Thyroid gland (tissue), 4 donors: ENCODE measurements around the gene LPP. TPM values are rescaled to one million over a fixed set of nuclear protein-coding genes. Genes with fewer than 3 reads are reported as not detected.
"Not testable (repeated sequence)": the region's sequence is repeated elsewhere in the genome, so short reads cannot be mapped to it uniquely, and the experiment has no call there.

Source experiments
- DNase-seq, 2 donors: peaks; one replicate each; pipeline ENCODE4 v3.0.0-alpha.2; 2019
- H3K27ac ChIP-seq, 3 donors: fragments of 200-600 bp; sonication (generic); 1 replicate in 2 of 3; 2 replicates in 1 of 3; pipeline ENCODE4 v1.5.1; 2016 to 2019; ENCODE audit warnings: mild to moderate bottlenecking in 1 of 3, moderate library complexity in 1 of 3
- H3K27me3 ChIP-seq: fragments of 200-600 bp; sonication (generic); one replicate; pipeline ENCODE4 v1.5.1; 2019
- H3K36me3 ChIP-seq, 2 donors: fragments of 200-600 bp; sonication (generic); one replicate each; pipeline ENCODE4 v1.5.1; 2016 to 2019
- H3K4me1 ChIP-seq, 2 donors: fragments of 200-600 bp; sonication (generic); one replicate each; pipeline ENCODE4 v1.5.1; 2017 to 2019
- H3K4me3 ChIP-seq, 3 donors: fragments of 200-600 bp; sonication (generic); replicated peaks in 1 of 3; 1 replicate in 2 of 3; 2 replicates in 1 of 3; pipeline ENCODE4 v1.5.1; 2016; ENCODE audit warnings: mild to moderate bottlenecking in 1 of 3
- H3K9me3 ChIP-seq: fragments of 200-600 bp; sonication (generic); one replicate; pipeline ENCODE4 v1.5.1; 2017
- POLR2A ChIP-seq, 2 donors: fragments of 450-650 bp; IDR thresholded peaks; one replicate each; pipeline ENCODE4 v1.6.1; 2017; ENCODE audit warnings: antibody characterized with exemption in 2 of 2, mild to moderate bottlenecking in 2 of 2, moderate library complexity in 1 of 2
- WGBS, 2 donors: methylation state at CpG; one replicate each; pipeline ENCODE4 v1.1.5; 2017; 5-methylcytosine and 5-hydroxymethylcytosine counted together
- intact Hi-C: fragments of 100-400 bp; cut with DNase I; formaldehyde crosslinking; loops from one replicate; pipeline ENCODE4 v1.15.1; 2023
- total RNA-seq, 4 donors: library from RNA; depleted of rRNA; stranded (reverse); fragments of >200 nt; gene quantifications; one replicate each; pipeline ENCODE4 v1.2.3, GENCODE V29; 2016
- TF ChIP-seq, protein P1 (sequence below), 6 experiments: fragments of 200-600 bp in 3 of 6; fragments of 450-650 bp in 3 of 6; sonication (generic) in 3 of 6; IDR thresholded peaks; one replicate each; pipeline ENCODE4 v1.5.1; 2016 to 2019; ENCODE audit warnings: antibody characterized with exemption in 6 of 6, mild to moderate bottlenecking in 2 of 6, inconsistent platforms in 1 of 6, moderate library complexity in 1 of 6

LPP gene
- total RNA-seq, 4 donors from 2014 or later: 79.0 to 141 (median 82.8) TPM

- intact Hi-C loops: no loop called here
- WGBS, 2 donors: 98 to 99% methylated on average over 3 of the region's 3 CpGs
These were observed 454.4 kb downstream of the LPP start for GRCh38 chr3:188608401-188608800.

DNA sequence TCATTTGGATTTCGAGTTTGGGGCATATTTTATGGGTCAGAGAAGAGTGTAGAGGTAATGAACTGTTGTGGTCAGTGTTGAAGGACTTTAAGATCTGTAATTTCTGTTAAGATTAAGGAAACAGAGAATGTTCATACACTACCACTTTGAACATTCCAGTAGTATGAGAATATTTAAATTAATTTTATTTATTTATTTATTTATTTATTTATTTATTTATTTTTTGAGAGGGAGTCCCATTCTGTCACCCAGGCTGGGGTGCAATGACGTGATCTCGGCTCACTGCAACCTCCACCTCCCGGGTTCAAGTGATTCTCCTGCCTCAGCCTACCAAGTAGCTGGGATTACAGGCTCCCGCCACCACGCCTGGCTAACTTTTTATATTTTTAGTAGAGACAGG is 459.8 kb downstream of the LPP start:
- H3K36me3 ChIP-seq, H3K4me1 ChIP-seq, H3K4me3 ChIP-seq, DNase-seq, H3K27ac ChIP-seq, H3K9me3 ChIP-seq, intact Hi-C loops, H3K27me3 ChIP-seq: not testable (repeated sequence)
- 95 to 96% methylated on average over 6 of the region's 6 CpGs for WGBS, 2 donors

More at GRCh38 chr3:188608401-188608800, 454.4 kb downstream of the LPP start:
- H3K9me3 ChIP-seq: no peaks in the 10 kb centered on the region
- H3K27ac ChIP-seq: no peak overlapping the region
- no peak overlapping the region for H3K4me3 ChIP-seq
- H3K27me3 ChIP-seq: no peaks in the 10 kb centered on the region
- no peak for DNase-seq
- H3K36me3 ChIP-seq: peaks cover 0 to 5% of the 10 kb centered on the region in 2 donors
- TF ChIP-seq POLR2A (IDR thresholded peaks at IDR 0.05): no peak
- TF ChIP-seq, protein P1, sequence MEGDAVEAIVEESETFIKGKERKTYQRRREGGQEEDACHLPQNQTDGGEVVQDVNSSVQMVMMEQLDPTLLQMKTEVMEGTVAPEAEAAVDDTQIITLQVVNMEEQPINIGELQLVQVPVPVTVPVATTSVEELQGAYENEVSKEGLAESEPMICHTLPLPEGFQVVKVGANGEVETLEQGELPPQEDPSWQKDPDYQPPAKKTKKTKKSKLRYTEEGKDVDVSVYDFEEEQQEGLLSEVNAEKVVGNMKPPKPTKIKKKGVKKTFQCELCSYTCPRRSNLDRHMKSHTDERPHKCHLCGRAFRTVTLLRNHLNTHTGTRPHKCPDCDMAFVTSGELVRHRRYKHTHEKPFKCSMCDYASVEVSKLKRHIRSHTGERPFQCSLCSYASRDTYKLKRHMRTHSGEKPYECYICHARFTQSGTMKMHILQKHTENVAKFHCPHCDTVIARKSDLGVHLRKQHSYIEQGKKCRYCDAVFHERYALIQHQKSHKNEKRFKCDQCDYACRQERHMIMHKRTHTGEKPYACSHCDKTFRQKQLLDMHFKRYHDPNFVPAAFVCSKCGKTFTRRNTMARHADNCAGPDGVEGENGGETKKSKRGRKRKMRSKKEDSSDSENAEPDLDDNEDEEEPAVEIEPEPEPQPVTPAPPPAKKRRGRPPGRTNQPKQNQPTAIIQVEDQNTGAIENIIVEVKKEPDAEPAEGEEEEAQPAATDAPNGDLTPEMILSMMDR (IDR thresholded peaks at IDR 0.05): no peak
- no peaks in the 10 kb centered on the region for H3K4me1 ChIP-seq

DNA sequence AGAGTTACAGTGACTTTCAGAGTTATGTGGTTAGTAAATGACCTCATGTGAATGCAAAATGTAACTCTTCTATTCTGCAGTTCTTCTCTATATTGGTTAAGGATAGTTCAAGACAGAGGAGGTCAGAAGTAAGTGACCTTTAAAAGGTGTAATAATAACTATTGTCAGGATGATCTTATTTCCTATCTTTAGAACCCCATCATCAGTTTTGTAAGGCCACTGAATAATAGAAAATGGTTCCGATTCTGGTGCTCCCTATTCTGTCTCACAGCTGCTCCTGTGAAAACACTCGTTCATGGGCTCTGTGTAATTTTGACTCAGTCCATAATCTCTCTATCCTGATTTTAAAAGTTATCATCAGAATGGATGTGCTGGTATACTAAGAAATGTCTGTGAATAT is 463.3 kb downstream of the LPP start:
- no peaks in the 10 kb centered on the region for H3K4me1 ChIP-seq
- H3K36me3 ChIP-seq: no peaks in the 10 kb centered on the region
- WGBS, 2 donors: 93 to 95% methylated on average over 2 of the region's 2 CpGs
- TF ChIP-seq, protein P1 (IDR thresholded peaks at IDR 0.05): no peak
- no peak for TF ChIP-seq POLR2A (IDR thresholded peaks at IDR 0.05)
- no peak overlapping the region for H3K4me3 ChIP-seq
- no peak for DNase-seq
- no peaks in the 10 kb centered on the region for H3K9me3 ChIP-seq
- H3K27ac ChIP-seq: no peak overlapping the region
- no peaks in the 10 kb centered on the region for H3K27me3 ChIP-seq
- intact Hi-C loops: no loop called here

GRCh38 chr3:188617988-188618701 is 464.2 kb downstream of the LPP start:
- Histone ChIP-seq H3K4me1 (peaks cover under 1% of the 10 kb centered on the region in 2 donors), H3K27me3 (no peaks in the 10 kb centered on the region), H3K4me3 (no peak overlapping the region), H3K9me3 (no peaks in the 10 kb centered on the region), H3K36me3 (no peaks in the 10 kb centered on the region), H3K27ac (no peak overlapping the region)
- WGBS, 2 donors: 97% methylated on average over 5 of the region's 5 CpGs
- DNase-seq: no peak
- no peak for TF ChIP-seq POLR2A (IDR thresholded peaks at IDR 0.05)
- TF ChIP-seq, protein P1 (IDR thresholded peaks at IDR 0.05): no peak
- intact Hi-C loops: no loop called here

GRCh38 chr3:188620752-188621151 is 466.8 kb downstream of the LPP start:
- H3K4me1 ChIP-seq: peaks cover 14 to 15% of the 10 kb centered on the region in 2 donors
- no peaks in the 10 kb centered on the region for H3K9me3 ChIP-seq
- no peaks in the 10 kb centered on the region for H3K36me3 ChIP-seq
- H3K27me3 ChIP-seq: no peaks in the 10 kb centered on the region
- H3K27ac ChIP-seq: no peak overlapping the region
- intact Hi-C loops: loop anchor here (10.0 kb wide), 1 partner anchor 876 kb away; the partner anchor contains the start of gene BCL6
- 99% methylated on average over 2 of the region's 2 CpGs for WGBS, 2 donors
- TF ChIP-seq, protein P1 (IDR thresholded peaks at IDR 0.05): no peak
- no peak for TF ChIP-seq POLR2A (IDR thresholded peaks at IDR 0.05)
- no peak for DNase-seq
- H3K4me3 ChIP-seq: no peak overlapping the region
